ENCODE results near the gene COQ8A.

The COQ8A gene

GRCh38 chr1:226940029-226940805 is at the start of gene COQ8A:
TSS of gene COQ8A (plus strand) at chr1:226940294. CDS start at chr1:226961386, 21,092 bp downstream.
- H3K9ac ChIP-seq (ENCODE audit: low read length): peak within 1 kb of the TSS; percentile 81
- H3K9me3 ChIP-seq (ENCODE audit: low read length): no peaks in the 10 kb centered on the region
- H3K27ac ChIP-seq (ENCODE audit: low read depth, low read length): peak within 1 kb of the TSS; percentile 100
- H3K4me3 ChIP-seq (ENCODE audit: low read depth in 1 of 2, low read length in 2 of 2): peak within 1 kb of the TSS; percentile 79 to 94
- H3K36me3 ChIP-seq (ENCODE audit: insufficient read depth, low read length): no peaks in the 10 kb centered on the region
- H3K27me3 ChIP-seq (ENCODE audit: control insufficient read depth in 1 of 2, insufficient read depth in 2 of 2, low read length in 2 of 2): no peaks in the 10 kb centered on the region
- peaks cover 53% of the 10 kb centered on the region for H3K4me1 ChIP-seq (ENCODE audit: insufficient read depth, low read length)

- H3K9ac ChIP-seq (ENCODE audit: low read length): no peak overlapping the region
- no peak overlapping the region for H3K27ac ChIP-seq (ENCODE audit: low read depth, low read length)
- H3K36me3 ChIP-seq (ENCODE audit: insufficient read depth, low read length): peaks cover 47% of the 10 kb centered on the region
- H3K27me3 ChIP-seq (ENCODE audit: control insufficient read depth in 1 of 2, insufficient read depth in 2 of 2, low read length in 2 of 2): no peaks in the 10 kb centered on the region
- H3K4me1 ChIP-seq (ENCODE audit: insufficient read depth, low read length): no peaks in the 10 kb centered on the region
- no peak overlapping the region for H3K4me3 ChIP-seq (ENCODE audit: low read depth in 1 of 2, low read length in 2 of 2)
- H3K9me3 ChIP-seq (ENCODE audit: low read length): no peaks in the 10 kb centered on the region
Observed at GRCh38 chr1:226890331-226891108, 49.6 kb upstream of the COQ8A start.

GRCh38 chr1:226891346-226891745 is 48.7 kb upstream of the COQ8A start:
- H3K9me3 ChIP-seq (ENCODE audit: low read length): no peaks in the 10 kb centered on the region
- H3K27ac ChIP-seq (ENCODE audit: low read depth, low read length): no peak overlapping the region
- no peak overlapping the region for H3K4me3 ChIP-seq (ENCODE audit: low read depth in 1 of 2, low read length in 2 of 2)
- H3K9ac ChIP-seq (ENCODE audit: low read length): no peak overlapping the region
- H3K4me1 ChIP-seq (ENCODE audit: insufficient read depth, low read length): no peaks in the 10 kb centered on the region
- peaks cover 50% of the 10 kb centered on the region for H3K36me3 ChIP-seq (ENCODE audit: insufficient read depth, low read length)
- H3K27me3 ChIP-seq (ENCODE audit: control insufficient read depth in 1 of 2, insufficient read depth in 2 of 2, low read length in 2 of 2): no peaks in the 10 kb centered on the region

DNA sequence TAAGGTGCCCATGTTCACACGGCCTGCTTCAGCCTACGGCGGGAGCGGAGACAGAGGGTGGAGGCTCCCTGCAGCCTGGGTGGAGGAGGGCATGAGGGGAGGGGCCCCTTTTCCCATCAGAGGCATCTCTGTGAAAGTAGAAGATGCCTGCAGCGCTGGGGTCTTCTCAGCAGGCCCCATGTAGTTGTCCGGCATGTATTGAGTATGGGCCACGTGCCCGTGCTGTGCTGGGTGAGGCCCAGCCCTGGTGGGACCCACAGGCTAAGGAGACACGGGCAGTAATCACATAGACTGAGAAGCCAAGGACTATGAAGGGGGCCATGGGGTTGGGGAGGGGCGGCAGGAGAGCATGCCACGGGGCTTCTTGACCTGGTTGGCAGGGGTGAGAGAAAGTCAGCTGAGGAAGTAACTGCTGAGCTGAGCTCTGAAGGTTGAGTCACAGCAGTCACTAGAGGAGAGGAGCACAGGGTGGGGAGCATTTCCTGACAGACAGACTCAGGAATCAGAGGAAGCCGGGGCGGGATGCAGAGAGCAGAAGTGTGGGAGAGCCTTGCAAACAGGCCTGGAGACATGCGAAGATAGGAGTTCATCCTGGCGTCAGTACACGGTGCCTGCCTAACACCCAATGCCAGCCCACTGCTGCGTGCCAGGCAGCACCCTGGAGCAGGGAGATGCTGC is 48.1 kb upstream of the COQ8A start:
- no peaks in the 10 kb centered on the region for H3K9me3 ChIP-seq (ENCODE audit: low read length)
- no peaks in the 10 kb centered on the region for H3K27me3 ChIP-seq (ENCODE audit: control insufficient read depth in 1 of 2, insufficient read depth in 2 of 2, low read length in 2 of 2)

DNA sequence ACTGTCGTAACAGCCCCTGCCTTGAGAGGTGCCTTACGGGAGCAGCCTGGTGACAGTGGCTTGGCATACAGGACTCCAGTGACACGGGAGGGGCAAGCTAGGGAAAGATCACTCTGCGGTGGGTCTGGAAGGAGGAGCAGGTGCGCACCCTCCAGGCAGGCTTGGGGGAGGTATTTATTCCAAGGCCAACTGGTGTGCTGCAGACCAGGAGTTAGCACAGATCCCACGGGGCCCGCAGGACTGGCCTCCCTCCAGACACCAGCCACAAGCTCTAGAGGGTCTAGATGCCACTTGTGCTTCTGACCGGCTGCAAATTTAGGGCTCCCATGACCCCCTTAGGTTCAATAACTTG is 47.6 kb upstream of the COQ8A start:
- Histone ChIP-seq H3K9me3 (ENCODE audit: low read length) (no peaks in the 10 kb centered on the region), H3K9ac (ENCODE audit: low read length) (no peak overlapping the region), H3K4me1 (ENCODE audit: insufficient read depth, low read length) (no peaks in the 10 kb centered on the region), H3K36me3 (ENCODE audit: insufficient read depth, low read length) (peaks cover 46% of the 10 kb centered on the region), H3K27ac (ENCODE audit: low read depth, low read length) (no peak overlapping the region), H3K4me3 (ENCODE audit: low read depth in 1 of 2, low read length in 2 of 2) (no peak overlapping the region), H3K27me3 (ENCODE audit: control insufficient read depth in 1 of 2, insufficient read depth in 2 of 2, low read length in 2 of 2) (no peaks in the 10 kb centered on the region)

More for the DNA sequence above, 48.1 kb upstream of the COQ8A start:
- Histone ChIP-seq H3K36me3 (ENCODE audit: insufficient read depth, low read length) (peaks cover 50% of the 10 kb centered on the region), H3K27ac (ENCODE audit: low read depth, low read length) (no peak overlapping the region), H3K9ac (ENCODE audit: low read length) (no peak overlapping the region), H3K4me1 (ENCODE audit: insufficient read depth, low read length) (no peaks in the 10 kb centered on the region), H3K4me3 (ENCODE audit: low read depth in 1 of 2, low read length in 2 of 2) (no peak overlapping the region)

- Histone ChIP-seq H3K4me3 (ENCODE audit: low read depth in 1 of 2, low read length in 2 of 2) (no peak overlapping the region), H3K9ac (ENCODE audit: low read length) (no peak overlapping the region), H3K36me3 (ENCODE audit: insufficient read depth, low read length) (peaks cover 34% of the 10 kb centered on the region), H3K9me3 (ENCODE audit: low read length) (no peaks in the 10 kb centered on the region), H3K4me1 (ENCODE audit: insufficient read depth, low read length) (no peaks in the 10 kb centered on the region), H3K27ac (ENCODE audit: low read depth, low read length) (no peak overlapping the region), H3K27me3 (ENCODE audit: control insufficient read depth in 1 of 2, insufficient read depth in 2 of 2, low read length in 2 of 2) (no peaks in the 10 kb centered on the region)
Observed at GRCh38 chr1:226893936-226894335, 46.2 kb upstream of the COQ8A start.

GRCh38 chr1:226894826-226895225 is 45.3 kb upstream of the COQ8A start:
- peaks cover 33% of the 10 kb centered on the region for H3K36me3 ChIP-seq (ENCODE audit: insufficient read depth, low read length)
- H3K4me3 ChIP-seq (ENCODE audit: low read depth in 1 of 2, low read length in 2 of 2): no peak overlapping the region
- no peak overlapping the region for H3K9ac ChIP-seq (ENCODE audit: low read length)
- H3K9me3 ChIP-seq (ENCODE audit: low read length): no peaks in the 10 kb centered on the region
- no peaks in the 10 kb centered on the region for H3K27me3 ChIP-seq (ENCODE audit: control insufficient read depth in 1 of 2, insufficient read depth in 2 of 2, low read length in 2 of 2)
- H3K27ac ChIP-seq (ENCODE audit: low read depth, low read length): no peak overlapping the region
- H3K4me1 ChIP-seq (ENCODE audit: insufficient read depth, low read length): no peaks in the 10 kb centered on the region

DNA sequence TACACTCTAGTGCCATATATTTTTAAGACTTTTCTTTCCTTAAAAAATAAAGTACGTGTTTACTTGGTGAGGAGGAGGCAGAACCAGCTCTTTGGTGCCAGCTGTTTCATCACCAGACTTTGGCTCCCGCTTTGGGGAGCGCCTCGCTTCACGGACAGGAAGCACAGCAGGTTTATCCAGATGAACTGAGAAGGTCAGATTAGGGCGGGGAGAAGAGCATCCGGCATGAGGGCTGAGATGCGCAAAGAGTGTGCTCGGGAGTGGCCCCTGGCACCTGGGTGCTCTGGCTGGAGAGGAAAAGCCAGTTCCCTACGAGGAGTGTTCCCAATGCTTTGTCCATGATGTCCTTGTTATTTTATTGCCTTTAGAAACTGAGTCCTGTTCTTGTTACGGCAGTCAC is 44.5 kb upstream of the COQ8A start:
- H3K36me3 ChIP-seq (ENCODE audit: insufficient read depth, low read length): peaks cover 36% of the 10 kb centered on the region
- no peak overlapping the region for H3K4me3 ChIP-seq (ENCODE audit: low read depth in 1 of 2, low read length in 2 of 2)
- no peak overlapping the region for H3K9ac ChIP-seq (ENCODE audit: low read length)
- H3K27ac ChIP-seq (ENCODE audit: low read depth, low read length): no peak overlapping the region
- no peaks in the 10 kb centered on the region for H3K4me1 ChIP-seq (ENCODE audit: insufficient read depth, low read length)
- no peaks in the 10 kb centered on the region for H3K9me3 ChIP-seq (ENCODE audit: low read length)
- H3K27me3 ChIP-seq (ENCODE audit: control insufficient read depth in 1 of 2, insufficient read depth in 2 of 2, low read length in 2 of 2): no peaks in the 10 kb centered on the region

GRCh38 chr1:226898246-226898645 is 41.8 kb upstream of the COQ8A start:
- Histone ChIP-seq H3K4me3 (ENCODE audit: low read depth in 1 of 2, low read length in 2 of 2) (no peak overlapping the region), H3K9ac (ENCODE audit: low read length) (no peak overlapping the region), H3K9me3 (ENCODE audit: low read length) (no peaks in the 10 kb centered on the region), H3K27ac (ENCODE audit: low read depth, low read length) (no peak overlapping the region), H3K27me3 (ENCODE audit: control insufficient read depth in 1 of 2, insufficient read depth in 2 of 2, low read length in 2 of 2) (no peaks in the 10 kb centered on the region), H3K4me1 (ENCODE audit: insufficient read depth, low read length) (peaks cover 1% of the 10 kb centered on the region), H3K36me3 (ENCODE audit: insufficient read depth, low read length) (peaks cover 39% of the 10 kb centered on the region)

DNA sequence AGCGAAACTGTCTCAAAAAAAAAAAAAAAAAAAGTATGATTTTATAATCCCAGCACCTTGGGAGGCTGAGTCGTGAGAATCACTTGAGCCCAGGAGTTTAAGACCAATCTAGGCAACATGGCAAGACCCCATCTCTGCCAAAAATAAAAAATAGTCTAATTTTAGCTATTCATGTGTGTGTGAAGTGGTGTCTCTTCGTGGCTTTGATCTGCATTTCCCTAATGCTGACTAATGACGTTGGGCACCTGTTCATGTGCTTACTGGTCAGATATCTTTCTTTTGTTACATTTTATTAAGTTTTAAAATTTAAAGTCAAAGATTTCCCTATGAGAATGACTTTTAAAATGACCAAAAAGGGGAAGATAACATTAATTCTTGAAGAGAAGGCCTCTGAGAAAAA is 38.7 kb upstream of the COQ8A start:
- no peak overlapping the region for H3K4me3 ChIP-seq (ENCODE audit: low read depth in 1 of 2, low read length in 2 of 2)
- no peak overlapping the region for H3K27ac ChIP-seq (ENCODE audit: low read depth, low read length)
- no peaks in the 10 kb centered on the region for H3K27me3 ChIP-seq (ENCODE audit: control insufficient read depth in 1 of 2, insufficient read depth in 2 of 2, low read length in 2 of 2)
- H3K9me3 ChIP-seq (ENCODE audit: low read length): no peaks in the 10 kb centered on the region
- H3K36me3 ChIP-seq (ENCODE audit: insufficient read depth, low read length): peaks cover 21% of the 10 kb centered on the region
- no peak overlapping the region for H3K9ac ChIP-seq (ENCODE audit: low read length)
- H3K4me1 ChIP-seq (ENCODE audit: insufficient read depth, low read length): peaks cover 15% of the 10 kb centered on the region

DNA sequence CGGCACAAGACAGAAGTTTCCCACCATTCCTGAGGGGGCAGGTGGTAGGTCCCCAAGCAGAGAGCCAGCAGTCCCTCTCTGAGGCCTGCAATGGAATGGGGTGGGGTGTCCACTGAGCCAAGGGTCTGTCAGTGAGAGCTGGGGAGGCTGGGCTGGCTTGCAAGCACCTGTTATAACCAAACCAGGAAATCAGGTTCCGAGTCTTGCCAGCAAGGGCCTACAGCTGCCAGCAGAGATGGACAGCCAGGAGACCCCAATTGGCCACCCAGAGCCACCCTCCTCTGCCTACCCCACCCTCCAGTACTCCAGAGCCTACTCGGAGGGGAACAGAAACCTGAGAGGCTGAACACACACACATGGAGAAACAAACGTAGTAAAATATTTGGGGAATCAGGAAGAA is 37.5 kb upstream of the COQ8A start:
- Histone ChIP-seq H3K4me3 (ENCODE audit: low read depth in 1 of 2, low read length in 2 of 2) (no peak overlapping the region), H3K4me1 (ENCODE audit: insufficient read depth, low read length) (peaks cover 15% of the 10 kb centered on the region), H3K9me3 (ENCODE audit: low read length) (no peaks in the 10 kb centered on the region), H3K27ac (ENCODE audit: low read depth, low read length) (no peak overlapping the region), H3K27me3 (ENCODE audit: control insufficient read depth in 1 of 2, insufficient read depth in 2 of 2, low read length in 2 of 2) (no peaks in the 10 kb centered on the region), H3K36me3 (ENCODE audit: insufficient read depth, low read length) (peaks cover 21% of the 10 kb centered on the region), H3K9ac (ENCODE audit: low read length) (no peak overlapping the region)
